ENCODE data around the gene OXT.
"Not testable (repeated sequence)": the region's sequence is repeated elsewhere in the genome, so short reads cannot be mapped to it uniquely, and the experiment has no call there.

The OXT gene

DNA sequence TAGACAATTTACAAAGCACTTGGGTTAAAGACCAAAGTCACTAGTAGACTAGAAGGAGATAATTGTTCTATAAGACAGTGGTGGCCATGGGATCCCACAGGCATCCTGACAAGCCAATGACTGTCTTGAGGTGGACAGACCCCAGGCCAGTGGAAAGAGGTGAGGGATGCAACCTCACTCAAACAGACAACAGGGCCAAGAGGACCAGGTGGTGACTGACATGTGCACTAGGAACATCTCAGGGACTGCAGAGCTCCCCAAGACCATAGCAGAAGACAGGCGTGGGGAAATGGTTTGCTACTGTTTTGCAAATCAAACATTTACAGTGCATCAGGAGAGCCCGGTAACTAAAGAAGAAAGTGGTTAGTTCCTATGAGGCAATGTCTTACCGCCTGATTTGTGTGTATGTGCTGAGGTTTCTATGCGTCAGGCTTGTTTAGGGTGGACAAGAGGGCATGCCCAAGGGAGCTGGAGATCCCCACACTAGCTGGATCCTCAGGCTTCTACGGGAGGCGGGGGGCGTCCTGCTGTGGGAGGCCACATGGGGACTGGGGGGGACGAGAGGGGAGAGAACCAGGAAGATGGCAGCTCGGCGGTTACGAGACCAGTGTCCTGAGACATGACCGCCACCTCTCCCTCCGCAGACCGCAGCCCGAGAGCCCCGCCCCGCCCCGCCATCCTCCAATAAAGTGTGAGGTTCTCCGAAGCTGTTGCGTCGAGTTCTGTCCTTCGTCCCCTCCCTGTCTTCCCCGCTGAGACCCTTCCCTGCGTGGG lies 26.2 kb upstream of the OXT start:
- TF ChIP-seq, protein P1, sequence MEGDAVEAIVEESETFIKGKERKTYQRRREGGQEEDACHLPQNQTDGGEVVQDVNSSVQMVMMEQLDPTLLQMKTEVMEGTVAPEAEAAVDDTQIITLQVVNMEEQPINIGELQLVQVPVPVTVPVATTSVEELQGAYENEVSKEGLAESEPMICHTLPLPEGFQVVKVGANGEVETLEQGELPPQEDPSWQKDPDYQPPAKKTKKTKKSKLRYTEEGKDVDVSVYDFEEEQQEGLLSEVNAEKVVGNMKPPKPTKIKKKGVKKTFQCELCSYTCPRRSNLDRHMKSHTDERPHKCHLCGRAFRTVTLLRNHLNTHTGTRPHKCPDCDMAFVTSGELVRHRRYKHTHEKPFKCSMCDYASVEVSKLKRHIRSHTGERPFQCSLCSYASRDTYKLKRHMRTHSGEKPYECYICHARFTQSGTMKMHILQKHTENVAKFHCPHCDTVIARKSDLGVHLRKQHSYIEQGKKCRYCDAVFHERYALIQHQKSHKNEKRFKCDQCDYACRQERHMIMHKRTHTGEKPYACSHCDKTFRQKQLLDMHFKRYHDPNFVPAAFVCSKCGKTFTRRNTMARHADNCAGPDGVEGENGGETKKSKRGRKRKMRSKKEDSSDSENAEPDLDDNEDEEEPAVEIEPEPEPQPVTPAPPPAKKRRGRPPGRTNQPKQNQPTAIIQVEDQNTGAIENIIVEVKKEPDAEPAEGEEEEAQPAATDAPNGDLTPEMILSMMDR (IDR thresholded peaks at IDR 0.05; ENCODE audit: low read depth, low read length) = no peak
- no peak for DNase-seq (ENCODE audit: extremely low read depth, low read depth)

DNA sequence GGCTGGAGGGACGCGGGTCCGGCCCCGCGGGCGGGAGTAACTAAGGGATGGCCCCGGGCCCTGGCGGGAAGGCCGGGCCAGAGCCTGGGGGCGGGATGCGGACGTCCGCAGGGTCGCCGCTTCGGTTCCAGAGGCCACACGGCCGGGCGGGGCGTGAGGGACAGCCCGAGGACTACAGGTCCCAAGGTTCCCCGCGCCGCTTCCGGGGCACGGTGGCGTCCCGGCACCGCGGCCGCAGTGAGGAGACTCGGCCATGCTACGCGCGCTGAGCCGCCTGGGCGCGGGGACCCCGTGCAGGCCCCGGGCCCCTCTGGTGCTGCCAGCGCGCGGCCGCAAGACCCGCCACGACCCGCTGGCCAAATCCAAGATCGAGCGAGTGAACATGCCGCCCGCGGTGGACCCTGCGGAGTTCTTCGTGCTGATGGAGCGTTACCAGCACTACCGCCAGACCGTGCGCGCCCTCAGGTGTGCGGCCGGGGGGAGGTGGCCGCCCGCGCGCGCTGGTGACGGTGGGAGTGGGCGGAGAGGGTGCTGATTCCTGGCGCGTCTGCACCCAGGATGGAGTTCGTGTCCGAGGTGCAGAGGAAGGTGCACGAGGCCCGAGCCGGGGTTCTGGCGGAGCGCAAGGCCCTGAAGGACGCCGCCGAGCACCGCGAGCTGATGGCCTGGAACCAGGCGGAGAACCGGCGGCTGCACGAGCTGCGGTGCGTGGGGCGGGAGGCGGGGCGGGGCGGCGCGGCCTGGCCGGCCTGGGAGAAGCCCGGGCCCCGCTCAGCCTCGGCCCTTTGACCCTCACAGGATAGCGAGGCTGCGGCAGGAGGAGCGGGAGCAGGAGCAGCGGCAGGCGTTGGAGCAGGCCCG lies 25.4 kb upstream of the OXT start, which contains the start of gene MRPS26:
Gene MRPS26 (plus strand): TSS at position 237 of the 861 bp plus-strand sequence. CDS start 17 bp downstream, at position 254.
- DNase-seq (ENCODE audit: extremely low read depth, low read depth) = peak; percentile 65
- TF ChIP-seq, protein P1 (IDR thresholded peaks at IDR 0.05; ENCODE audit: low read depth, low read length) = no peak

GRCh38 chr20:3046677-3047462 lies 24.6 kb upstream of the OXT start:
- TF ChIP-seq, protein P1 (IDR thresholded peaks at IDR 0.05; ENCODE audit: low read depth, low read length) = no peak
- DNase-seq (ENCODE audit: extremely low read depth, low read depth) = no peak

DNA sequence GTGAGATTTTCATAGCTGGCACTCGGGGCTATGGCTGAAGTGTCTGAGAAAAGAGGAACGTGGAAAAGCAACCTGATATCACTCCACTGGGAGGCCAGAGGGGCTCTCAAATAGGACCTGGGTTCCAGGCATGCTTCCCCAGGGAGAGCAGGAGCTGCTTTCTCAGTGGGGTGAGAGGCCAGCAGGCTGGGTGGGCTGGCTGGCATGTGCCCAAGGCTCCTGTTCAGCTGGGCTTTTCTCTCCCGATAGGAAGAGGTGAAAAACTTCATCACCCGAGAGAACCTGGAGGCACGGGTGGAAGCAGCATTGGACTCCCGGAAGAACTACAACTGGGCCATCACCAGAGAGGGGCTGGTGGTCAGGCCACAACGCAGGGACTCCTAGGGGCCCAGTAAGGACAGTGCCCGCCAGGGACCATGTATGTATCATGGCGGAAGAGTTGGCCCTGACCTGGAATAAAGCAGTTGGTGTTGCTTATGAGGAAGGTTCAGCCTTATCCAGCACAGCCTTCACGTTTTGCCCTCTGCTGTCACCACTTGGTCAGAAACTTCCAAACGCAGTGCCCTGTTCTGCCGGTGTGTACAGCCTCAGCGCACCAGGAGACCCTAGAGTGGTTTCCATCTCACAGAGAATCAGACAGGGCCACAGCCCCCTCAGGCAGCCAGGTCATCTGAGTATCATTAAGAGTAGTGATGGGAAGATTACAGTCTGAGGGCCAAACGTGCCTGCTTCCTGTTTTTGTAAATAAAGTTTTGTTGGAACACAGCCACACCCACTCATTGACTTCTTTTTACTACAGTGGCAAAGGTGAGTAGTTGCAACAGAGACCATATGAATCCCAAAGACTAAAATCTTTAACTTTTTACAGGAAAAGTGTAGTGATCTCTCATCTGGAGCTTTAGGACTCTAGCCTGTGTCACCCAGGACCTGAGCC lies 23.7 kb upstream of the OXT start:
- no peak for DNase-seq (ENCODE audit: extremely low read depth, low read depth)
- TF ChIP-seq, protein P1 (IDR thresholded peaks at IDR 0.05; ENCODE audit: low read depth, low read length) = no peak

- TF ChIP-seq, protein P1 (IDR thresholded peaks at IDR 0.05; ENCODE audit: low read depth, low read length) = no peak
These were observed 19.9 kb upstream of the OXT start for GRCh38 chr20:3051385-3052019.

DNA sequence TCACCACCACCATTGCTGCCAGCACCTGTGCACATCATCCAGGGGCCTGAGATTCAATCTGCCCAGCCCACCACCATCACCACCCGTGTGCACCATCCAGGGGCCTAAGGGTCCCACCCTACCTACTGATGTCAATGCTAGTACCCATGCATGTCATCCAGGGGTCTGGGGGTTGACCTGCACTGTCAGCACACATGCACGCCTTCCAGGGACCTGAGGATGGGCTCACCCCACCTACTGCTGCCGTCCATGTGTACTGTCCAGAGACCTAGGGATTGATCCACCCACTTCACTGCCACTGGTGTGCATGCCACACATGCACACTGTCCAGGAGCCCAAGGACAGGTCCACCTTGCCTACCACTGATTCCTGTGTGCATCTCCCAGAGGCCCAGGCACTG lies 11.9 kb upstream of the OXT start:
- DNase-seq (ENCODE audit: extremely low read depth, low read depth) = no peak
- TF ChIP-seq, protein P1 (IDR thresholded peaks at IDR 0.05; ENCODE audit: low read depth, low read length) = no peak

More at GRCh38 chr20:3051385-3052019, 19.9 kb upstream of the OXT start:
- DNase-seq (ENCODE audit: extremely low read depth, low read depth) = no peak

DNA sequence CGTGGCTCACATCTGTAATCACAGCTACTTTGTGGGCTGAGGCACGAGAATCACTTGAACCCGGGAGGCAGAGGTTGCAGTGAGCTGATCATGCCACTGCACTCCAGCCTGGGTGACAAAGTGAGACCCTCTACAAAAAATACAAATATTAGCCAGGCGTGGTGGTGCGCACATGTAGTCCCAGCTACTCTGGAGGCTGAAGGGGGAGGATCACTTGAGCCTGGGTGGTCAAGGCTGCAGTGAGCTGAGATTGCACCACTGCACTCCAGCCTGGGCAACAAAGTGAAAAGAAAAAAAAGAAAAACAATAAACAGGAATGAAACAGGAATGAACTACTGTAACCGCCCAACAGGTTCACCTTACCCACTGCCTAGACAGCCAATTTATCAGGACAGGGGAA lies 7.3 kb upstream of the OXT start:
- DNase-seq (ENCODE audit: extremely low read depth, low read depth) = not testable (repeated sequence)

All from AG09319 (cell line).